D341Med (cell line): ENCODE results near the gene FOXP2.

Experiments used
- DNase-seq: peaks from one replicate; pipeline ENCODE4 v3.0.0; 2012; ENCODE audit warnings: low spot score

Gene FOXP2

DNA sequence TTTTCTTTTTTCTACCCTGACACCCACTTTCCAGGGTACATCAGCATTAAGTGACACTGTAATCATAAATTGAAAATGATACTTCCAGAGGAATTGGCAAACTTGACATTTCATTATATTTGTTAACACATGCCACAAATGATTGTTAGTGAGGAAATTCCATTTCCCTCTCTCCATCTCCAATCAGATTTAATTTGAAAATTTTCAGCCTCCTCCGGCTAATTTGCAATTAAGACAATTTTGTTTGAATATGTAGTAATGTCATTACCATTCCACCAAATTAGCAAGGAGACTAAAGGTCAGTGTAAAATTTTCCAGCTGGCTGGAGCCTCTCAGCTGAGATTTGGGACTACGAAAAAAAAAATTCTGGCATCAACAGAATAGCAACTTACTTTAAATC lies 242.7 kb downstream of the FOXP2 start:
- DNase-seq = no peak

- no peak for DNase-seq
Measured at GRCh38 chr7:114658216-114658615, 243.6 kb downstream of the FOXP2 start.

- no peak for DNase-seq
Measured at GRCh38 chr7:114659409-114660125, 245.0 kb downstream of the FOXP2 start.

DNA sequence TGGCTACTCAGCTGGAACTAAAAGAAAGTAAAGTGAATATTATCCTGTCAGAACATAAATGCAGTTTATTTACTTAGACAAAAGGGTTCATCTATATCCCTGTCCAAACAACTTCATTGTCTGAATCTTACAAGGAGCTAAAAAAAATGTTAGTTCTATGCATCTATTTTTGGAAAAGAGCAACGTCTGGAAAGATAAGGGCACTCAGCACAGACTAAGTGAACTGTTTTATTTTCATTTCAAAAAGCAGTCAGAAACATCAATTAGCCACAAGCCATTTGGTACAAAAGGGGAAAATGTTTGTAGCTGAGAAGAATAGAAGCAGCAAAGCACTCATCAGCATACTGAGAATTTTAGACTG lies 245.5 kb downstream of the FOXP2 start:
- no peak for DNase-seq

- DNase-seq = no peak
Measured at GRCh38 chr7:114660753-114661152, 246.1 kb downstream of the FOXP2 start.

DNA sequence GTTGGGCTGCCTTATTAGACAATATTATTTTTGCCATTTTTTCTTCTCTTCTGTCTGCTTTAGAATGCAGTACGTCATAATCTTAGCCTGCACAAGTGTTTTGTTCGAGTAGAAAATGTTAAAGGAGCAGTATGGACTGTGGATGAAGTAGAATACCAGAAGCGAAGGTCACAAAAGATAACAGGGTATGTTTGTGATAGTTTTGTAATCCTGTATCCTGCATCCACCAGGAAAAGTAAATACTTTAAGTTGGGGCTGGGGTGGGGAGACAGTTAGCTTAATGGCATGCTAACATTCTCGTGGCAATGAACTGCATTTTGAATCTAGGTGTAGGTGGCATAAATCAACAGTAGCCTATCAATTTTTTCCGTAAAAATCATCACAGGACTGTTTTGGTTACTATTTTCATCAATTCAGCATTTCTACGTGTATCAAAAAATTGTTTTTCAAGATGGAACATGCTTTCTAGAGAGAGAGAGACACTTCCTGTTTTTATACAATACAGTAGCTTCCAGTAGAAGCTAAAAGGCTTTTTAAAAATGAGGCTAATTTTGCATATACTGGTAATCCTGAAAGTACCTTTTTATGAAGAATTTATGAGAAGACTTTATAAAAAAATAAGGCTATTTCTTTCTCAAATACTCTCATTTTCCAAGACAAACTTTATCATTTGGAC lies 247.5 kb downstream of the FOXP2 start:
- no peak for DNase-seq

DNA sequence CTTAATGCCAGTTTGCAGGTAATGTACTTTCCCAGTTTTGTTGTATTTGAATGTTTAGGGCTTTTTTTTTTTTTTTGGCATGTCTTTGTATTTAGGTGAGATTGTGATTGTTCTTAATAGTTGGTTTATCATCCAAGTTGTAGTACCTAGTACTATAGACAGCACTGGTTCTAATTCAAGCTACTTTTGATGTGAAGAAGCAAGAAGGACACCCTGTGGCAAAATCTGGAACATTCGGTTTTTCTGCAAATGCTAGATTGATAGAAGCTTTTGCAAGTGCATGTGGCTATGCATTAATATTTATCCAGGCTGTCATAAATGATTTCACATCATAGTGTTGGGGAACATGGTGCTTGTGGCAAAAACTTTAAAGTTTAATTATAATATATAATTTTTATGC lies 248.9 kb downstream of the FOXP2 start:
- no peak for DNase-seq

- DNase-seq = no peak
Measured at GRCh38 chr7:114670676-114671075, 256.1 kb downstream of the FOXP2 start.

DNA sequence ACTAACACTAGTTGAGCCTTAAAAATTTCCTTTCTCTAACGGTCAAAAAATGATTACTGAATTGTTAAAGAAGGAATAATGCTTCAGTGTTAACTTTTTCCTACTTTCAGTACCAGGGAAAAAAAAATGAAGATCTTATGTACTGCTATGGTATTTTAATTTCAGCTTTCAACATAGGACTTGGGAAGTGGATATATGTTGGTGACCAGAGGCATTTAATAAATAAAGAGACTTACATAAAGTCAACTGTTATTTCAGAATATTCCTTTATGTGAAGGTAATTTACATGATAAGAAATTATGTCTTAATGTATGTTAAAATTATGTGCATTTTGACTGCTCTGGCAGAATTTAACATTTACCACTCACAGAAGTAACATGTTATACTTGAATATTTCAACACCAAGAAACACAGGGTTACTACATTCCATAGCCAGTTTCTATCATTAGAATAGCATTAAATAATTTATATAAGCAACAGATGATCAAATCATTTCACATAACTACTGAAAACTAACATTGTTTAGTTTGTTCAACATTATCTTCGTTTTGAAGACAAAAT lies 257.0 kb downstream of the FOXP2 start:
- DNase-seq = no peak

DNA sequence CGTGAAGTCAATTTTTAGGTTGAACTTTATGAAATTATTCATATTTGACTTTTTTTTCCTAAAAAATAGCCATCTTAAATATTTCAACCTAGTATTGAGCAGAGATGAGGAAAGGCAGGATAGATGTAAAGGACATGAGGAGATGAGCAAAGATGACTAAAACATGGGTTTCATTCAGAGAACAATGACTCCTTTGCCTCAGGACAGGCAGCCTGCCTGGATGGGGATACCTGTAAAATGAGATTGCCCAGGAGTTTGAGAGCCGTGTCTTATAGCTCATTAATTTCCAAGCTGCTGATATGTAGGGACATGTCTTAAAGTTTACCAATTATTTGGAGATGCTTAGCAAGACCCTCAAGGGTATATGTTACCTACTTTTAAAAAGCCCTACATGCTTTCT lies 263.5 kb downstream of the FOXP2 start:
- no peak for DNase-seq

- no peak for DNase-seq
Measured at GRCh38 chr7:114687238-114687637, 272.6 kb downstream of the FOXP2 start.

DNA sequence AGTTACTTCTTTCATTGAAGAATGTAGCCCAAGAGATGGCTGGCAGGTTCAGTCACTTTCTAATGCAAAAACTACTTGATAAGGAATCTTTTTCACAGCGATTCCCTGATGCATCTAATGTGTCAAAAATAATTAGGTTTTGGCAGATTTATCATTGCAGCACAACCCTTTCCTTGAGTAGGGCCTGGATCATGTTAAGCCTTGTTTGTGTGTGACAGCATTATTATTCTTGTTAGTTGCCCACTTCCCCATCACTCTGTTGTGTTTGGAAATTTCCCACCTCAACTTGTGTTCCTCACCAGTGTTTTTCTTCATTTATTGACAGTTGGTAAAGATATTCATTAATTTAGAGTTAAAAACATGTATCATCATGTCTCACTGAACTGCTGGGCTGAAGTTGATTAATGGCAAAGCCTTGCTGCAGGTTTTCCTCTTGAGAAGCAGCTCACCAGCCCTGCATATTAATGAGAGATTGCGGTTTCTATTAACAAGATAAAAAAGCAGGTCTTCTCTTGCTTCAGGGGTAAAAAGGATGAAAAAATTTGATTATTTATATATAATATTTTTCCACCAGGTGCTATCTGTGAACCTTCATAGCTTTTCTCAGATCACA lies 273.9 kb downstream of the FOXP2 start:
- no peak for DNase-seq

DNA sequence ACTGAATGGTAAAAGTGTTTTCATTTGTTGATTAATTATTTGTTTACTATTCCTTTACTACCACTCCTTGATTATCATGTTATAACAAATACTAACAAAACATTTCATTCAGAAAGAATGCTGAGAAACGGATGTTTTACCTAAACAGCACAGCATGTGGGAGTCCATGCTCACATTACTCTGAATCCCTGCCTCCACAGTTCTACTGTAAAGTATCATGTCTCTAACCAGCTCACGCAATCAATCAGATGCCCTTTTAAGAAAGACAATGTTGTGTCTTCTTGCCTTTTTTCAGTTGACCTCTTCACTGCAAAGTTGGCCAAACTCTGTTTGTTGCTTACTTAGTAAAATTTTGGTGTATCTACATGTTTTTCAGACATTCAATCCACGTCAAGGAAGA lies 274.8 kb downstream of the FOXP2 start:
- DNase-seq = no peak

DNA sequence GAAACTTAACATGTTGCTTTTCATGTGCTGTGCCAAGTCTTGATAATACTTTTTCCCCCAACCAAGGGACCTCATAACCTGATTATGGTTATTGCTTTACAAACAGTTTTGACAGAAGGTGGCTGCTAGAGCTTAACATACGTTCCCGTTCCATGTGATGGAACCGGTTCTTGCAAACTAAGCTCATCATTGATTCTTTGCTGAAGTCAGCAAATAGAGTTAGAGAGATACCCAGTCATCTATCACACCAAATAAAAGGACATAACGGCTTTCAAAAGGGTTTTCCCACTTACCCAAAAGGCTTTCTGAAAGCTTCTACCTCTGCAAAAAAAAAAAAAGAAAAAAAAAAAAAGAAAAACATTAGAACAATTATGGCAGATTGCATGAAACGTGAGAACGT lies 277.0 kb downstream of the FOXP2 start:
- no peak for DNase-seq

DNA sequence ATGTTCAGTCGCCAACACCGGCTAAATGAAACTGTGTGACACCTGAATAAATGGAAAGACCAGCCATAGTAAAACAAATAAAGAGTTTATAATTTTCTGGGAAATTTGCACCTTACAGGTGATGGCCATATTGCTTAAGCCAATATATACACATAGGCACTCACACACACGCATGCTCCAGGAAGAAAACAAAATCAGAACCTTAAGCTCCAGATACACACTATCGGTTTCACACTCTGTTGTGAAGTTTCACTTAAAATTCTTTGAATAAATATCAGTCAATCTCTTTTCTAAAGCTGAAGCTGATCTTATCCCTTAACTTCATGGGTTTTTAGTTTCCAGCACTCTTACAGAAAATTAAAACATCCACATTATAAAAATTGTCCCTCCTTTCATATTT lies 280.6 kb downstream of the FOXP2 start:
- no peak for DNase-seq

DNA sequence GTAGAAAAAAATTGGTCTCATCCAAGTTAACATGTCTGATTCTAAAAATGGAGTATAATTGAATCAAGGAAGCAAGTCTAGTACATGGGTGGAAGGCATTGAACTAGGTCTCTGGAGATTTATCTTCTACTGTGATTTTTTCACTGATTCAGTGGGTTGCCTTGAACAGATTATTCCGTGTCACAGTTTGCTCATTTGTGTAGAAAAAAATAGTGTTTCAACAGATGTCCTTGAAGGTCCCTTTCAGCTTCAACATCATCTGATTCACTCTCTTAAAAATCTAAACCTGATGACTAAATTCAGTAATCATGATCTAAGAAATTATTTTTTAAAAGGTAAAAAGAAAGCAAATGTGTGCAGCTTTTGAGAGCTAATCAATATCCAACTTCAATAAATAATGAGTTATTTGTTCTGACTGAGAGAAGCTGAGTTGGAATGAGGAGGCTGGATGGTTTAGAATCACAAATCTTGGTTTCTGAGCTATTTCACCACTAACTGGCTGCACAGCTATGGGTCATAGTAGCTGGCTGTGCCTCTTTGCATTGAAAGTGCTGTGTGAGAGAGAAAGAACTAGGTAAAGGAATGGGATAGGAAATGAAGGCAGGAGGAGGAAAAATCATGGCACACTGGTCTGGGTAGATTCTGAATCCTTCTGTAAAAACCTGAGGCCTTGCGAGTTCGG lies 285.8 kb downstream of the FOXP2 start:
- no peak for DNase-seq

DNA sequence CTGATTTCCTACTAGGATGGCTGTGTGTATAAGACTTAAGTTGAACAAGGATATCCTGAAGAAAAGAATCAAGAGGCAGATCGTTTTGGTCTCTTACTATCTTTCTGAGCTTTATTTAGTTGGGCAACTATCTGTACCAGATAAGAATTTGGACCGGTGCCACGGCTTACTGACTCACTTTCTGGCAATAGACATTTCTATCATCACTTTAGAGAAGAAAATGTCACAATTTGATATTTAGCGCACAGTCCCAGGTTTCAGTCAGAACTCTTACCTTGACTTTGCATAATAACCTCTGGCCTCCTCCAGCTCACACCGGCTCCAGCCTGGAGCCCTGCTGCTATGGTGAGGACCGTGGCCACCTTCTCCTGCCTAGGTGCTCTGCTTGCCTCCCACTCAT lies 289.1 kb downstream of the FOXP2 start:
- no peak for DNase-seq

- DNase-seq = no peak
Measured at GRCh38 chr7:114708646-114709045, 294.0 kb downstream of the FOXP2 start.

DNA sequence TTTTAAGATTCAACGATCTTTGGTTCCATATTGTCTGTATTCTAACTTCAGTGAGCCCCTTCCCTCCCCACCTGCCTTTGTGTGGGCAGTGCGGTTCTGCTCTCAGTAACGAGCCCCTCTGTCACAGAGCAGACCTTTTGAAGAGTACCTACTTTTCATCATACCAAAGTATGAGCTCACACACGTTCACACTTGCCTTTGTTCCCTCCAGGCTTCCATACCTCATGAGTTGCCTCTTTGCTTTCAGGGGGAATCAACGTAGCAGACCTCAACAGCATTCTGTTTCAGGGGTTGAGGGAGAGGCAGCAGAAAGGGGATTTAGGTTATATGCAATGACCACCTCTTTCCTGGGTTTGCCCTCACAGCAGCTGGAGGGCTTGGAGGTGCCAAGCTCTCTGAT lies 295.9 kb downstream of the FOXP2 start:
- DNase-seq = no peak

GRCh38 chr7:114711241-114711640 lies 296.6 kb downstream of the FOXP2 start:
- DNase-seq = no peak

DNA sequence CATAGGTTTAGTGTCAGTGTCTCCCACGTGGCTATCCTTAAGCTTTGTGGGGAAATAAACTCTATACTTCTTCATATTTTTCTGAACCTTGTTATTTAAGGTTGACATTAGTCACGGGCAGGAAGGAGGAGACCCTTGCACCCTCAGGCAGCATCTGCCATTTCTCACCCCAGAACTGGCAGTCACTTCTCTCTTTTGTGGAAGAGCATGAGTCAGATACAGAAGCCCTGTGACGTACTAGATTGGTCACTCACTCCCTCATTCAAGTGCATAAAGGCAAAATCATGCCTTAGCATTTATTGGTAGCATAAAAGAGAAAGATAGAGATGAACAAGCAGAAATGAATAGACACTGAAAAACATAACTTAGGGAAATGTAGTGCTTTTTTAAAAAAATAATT lies 301.3 kb downstream of the FOXP2 start:
- DNase-seq = no peak

DNA sequence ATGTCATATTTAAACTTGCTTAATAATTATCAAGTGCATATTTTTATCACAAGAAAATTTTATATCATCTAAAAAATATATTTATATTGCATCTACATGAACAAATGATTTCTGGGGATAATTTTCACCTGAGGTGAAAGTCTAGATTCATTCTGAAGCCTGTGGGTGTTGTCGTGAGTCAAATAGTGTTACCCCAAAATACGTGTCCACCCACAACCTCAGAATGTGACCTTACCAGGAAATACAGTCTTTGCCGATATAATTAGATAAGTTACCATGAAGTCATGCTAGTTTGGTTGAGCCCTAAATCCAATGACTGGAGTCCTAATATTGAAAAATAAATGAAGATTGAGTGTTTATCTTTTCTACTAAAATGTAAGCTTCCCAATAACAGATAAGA lies 304.2 kb downstream of the FOXP2 start:
- DNase-seq = no peak

DNA sequence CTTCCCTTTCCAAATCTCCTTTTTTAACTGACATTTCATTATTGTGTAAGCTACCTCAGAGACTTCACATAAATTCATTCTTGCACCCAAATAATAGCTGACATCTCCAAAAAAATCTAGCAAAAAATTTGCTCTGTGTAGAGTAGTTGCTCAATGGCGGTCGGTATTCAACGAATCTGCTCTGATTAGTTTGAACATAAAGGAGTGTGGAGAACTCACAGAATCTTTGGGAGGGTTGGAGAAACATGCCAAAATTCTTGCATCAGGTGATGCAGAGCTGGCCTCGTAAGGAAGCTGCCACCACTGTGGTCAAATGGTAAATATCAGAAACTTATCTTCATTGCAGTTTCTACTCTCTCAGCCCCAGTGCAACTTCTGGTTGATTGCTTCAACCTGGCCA lies 306.1 kb downstream of the FOXP2 start:
- no peak for DNase-seq
